ENCODE measurements around the gene C13orf42.

The C13orf42 gene

DNA sequence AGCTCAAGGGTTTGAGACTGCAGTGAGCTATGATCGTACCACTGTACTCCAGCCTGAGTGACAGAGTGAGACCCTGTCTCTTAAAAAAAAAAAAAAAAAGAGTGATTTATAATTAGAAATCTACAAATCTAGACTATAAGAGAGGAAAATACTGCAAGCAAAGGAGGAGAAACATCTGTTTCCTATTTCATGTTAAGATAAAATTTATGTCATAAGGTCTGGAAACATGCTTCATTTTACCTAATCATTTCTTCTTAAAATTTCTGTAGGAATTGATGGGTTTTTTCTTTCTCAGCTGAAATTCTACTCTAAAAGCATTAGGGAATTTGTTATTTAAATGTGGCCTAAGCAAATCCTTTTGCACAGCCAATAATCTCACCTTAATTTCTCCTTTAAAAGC, 53.2 kb downstream of the C13orf42 start:
- Histone ChIP-seq H3K4me3 (IDR thresholded peaks at IDR 0.05; ENCODE audit: insufficient read depth, low read depth, low read length) (no peak overlapping the region), H3K9ac (no peak overlapping the region), H3K36me3 (ENCODE audit: insufficient read depth) (no peaks in the 10 kb centered on the region), H3K79me2 (ENCODE audit: insufficient read depth, low read depth) (no peaks in the 10 kb centered on the region), H2AFZ (ENCODE audit: low read depth) (no peak overlapping the region), H3K4me1 (ENCODE audit: low read depth, poor library complexity, severe bottlenecking) (no peaks in the 10 kb centered on the region), H4K20me1 (ENCODE audit: insufficient read depth) (no peaks in the 10 kb centered on the region), H3K27ac (no peak overlapping the region), H3K4me2 (no peak overlapping the region), H3K27me3 (ENCODE audit: insufficient read depth, low read depth) (no peaks in the 10 kb centered on the region)
- TF ChIP-seq, protein P1, sequence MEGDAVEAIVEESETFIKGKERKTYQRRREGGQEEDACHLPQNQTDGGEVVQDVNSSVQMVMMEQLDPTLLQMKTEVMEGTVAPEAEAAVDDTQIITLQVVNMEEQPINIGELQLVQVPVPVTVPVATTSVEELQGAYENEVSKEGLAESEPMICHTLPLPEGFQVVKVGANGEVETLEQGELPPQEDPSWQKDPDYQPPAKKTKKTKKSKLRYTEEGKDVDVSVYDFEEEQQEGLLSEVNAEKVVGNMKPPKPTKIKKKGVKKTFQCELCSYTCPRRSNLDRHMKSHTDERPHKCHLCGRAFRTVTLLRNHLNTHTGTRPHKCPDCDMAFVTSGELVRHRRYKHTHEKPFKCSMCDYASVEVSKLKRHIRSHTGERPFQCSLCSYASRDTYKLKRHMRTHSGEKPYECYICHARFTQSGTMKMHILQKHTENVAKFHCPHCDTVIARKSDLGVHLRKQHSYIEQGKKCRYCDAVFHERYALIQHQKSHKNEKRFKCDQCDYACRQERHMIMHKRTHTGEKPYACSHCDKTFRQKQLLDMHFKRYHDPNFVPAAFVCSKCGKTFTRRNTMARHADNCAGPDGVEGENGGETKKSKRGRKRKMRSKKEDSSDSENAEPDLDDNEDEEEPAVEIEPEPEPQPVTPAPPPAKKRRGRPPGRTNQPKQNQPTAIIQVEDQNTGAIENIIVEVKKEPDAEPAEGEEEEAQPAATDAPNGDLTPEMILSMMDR (conservative IDR thresholded peaks at IDR 0.05; ENCODE audit: low read depth, low read length), result no peak

DNA sequence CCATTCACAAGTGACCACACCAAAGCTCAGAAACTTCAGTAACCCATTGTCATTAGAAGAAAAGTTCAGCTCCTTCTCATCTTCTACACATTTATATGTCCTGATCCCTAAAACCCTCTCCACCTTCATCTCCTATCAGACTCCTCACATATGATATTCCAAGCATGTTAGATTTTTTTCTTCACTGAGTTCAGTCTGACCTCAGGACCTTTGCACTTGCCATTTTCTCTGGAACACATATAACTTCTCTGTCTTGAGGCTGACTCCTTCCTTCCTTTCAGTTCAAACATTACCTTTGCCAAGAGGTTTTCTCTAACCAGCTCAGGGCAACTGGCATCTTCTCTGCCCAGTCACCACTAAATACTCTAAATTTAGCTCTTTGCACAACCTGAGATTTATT, 54.1 kb downstream of the C13orf42 start:
- no peaks in the 10 kb centered on the region for H3K79me2 ChIP-seq (ENCODE audit: insufficient read depth, low read depth)
- H3K27me3 ChIP-seq (ENCODE audit: insufficient read depth, low read depth), result no peaks in the 10 kb centered on the region
- no peak overlapping the region for H2AFZ ChIP-seq (ENCODE audit: low read depth)
- no peaks in the 10 kb centered on the region for H3K36me3 ChIP-seq (ENCODE audit: insufficient read depth)
- H3K27ac ChIP-seq, result no peak overlapping the region
- no peak overlapping the region for H3K4me3 ChIP-seq (IDR thresholded peaks at IDR 0.05; ENCODE audit: insufficient read depth, low read depth, low read length)
- no peaks in the 10 kb centered on the region for H3K4me1 ChIP-seq (ENCODE audit: low read depth, poor library complexity, severe bottlenecking)
- TF ChIP-seq, protein P1 (conservative IDR thresholded peaks at IDR 0.05; ENCODE audit: low read depth, low read length), result no peak
- H3K4me2 ChIP-seq, result no peak overlapping the region
- H3K9ac ChIP-seq, result no peak overlapping the region
- H4K20me1 ChIP-seq (ENCODE audit: insufficient read depth), result no peaks in the 10 kb centered on the region

DNA sequence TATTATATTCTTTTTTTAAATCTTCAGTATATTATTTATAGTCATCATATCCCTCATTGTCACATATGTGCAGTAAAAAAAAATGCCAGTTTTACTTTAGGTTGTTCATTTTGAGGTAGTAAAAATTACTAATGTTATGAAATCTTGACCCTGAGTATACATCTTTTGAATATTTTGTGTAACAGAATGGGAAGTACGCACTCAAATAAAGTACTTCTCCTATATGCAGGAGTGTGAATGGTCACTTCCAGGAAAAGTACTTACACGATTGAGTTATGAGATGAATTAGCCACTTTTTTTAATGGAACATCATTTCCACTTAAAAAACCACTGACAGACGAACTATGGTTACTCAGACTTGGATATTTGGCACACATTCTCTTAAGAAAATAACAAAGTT, 58.5 kb downstream of the C13orf42 start:
- no peaks in the 10 kb centered on the region for H3K27me3 ChIP-seq (ENCODE audit: insufficient read depth, low read depth)
- no peak overlapping the region for H3K4me3 ChIP-seq (IDR thresholded peaks at IDR 0.05; ENCODE audit: insufficient read depth, low read depth, low read length)
- H3K4me1 ChIP-seq (ENCODE audit: low read depth, poor library complexity, severe bottlenecking), result no peaks in the 10 kb centered on the region
- H4K20me1 ChIP-seq (ENCODE audit: insufficient read depth), result no peaks in the 10 kb centered on the region
- no peaks in the 10 kb centered on the region for H3K36me3 ChIP-seq (ENCODE audit: insufficient read depth)
- no peaks in the 10 kb centered on the region for H3K79me2 ChIP-seq (ENCODE audit: insufficient read depth, low read depth)
- TF ChIP-seq, protein P1 (conservative IDR thresholded peaks at IDR 0.05; ENCODE audit: low read depth, low read length), result no peak
- no peak overlapping the region for H3K4me2 ChIP-seq
- H3K27ac ChIP-seq, result no peak overlapping the region
- H3K9ac ChIP-seq, result no peak overlapping the region
- no peak overlapping the region for H2AFZ ChIP-seq (ENCODE audit: low read depth)

DNA sequence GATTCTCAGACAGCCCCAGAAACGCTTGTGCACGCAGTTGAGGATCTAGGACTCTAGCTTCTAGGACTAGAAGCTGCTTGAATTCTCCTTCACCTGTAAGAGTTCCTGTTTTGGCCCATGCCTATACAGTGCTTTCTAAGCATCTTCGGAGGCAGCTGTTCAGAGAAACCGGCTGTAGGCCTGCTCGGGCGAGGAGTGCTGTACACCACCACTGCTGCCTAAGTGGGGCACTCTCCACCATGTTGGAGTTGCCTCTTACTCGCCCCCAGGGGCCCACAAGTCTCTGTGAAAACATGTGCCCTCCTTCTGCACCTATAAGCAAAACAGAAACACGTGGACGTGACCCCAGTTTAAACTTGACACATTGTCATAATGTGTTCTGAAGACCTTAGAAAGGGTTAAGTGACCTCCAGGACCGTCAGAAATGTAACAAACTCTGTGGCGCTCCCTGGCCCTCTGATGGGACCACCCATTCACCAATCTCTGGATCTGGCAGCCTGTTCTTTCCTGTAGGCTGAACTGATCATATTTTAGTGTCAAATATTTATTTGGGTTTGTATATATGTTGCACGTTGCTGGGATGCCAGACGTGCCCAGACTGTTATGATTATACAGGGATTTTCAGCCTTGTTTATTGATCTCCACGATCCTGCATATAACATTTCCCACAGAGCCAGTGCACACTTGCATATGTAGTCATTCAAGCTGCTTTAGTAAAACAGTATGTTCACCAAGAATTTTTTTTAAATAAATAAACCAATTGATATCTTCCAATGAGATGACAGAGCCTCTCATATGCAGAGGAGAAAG, 60.8 kb downstream of the C13orf42 start:
- Histone ChIP-seq H3K27ac (no peak overlapping the region), H3K9ac (no peak overlapping the region), H3K4me1 (ENCODE audit: low read depth, poor library complexity, severe bottlenecking) (no peaks in the 10 kb centered on the region), H3K79me2 (ENCODE audit: insufficient read depth, low read depth) (no peaks in the 10 kb centered on the region), H3K36me3 (ENCODE audit: insufficient read depth) (no peaks in the 10 kb centered on the region), H4K20me1 (ENCODE audit: insufficient read depth) (no peaks in the 10 kb centered on the region), H3K4me2 (no peak overlapping the region), H3K27me3 (ENCODE audit: insufficient read depth, low read depth) (no peaks in the 10 kb centered on the region), H2AFZ (ENCODE audit: low read depth) (no peak overlapping the region), H3K4me3 (IDR thresholded peaks at IDR 0.05; ENCODE audit: insufficient read depth, low read depth, low read length) (no peak overlapping the region)
- TF ChIP-seq, protein P1 (conservative IDR thresholded peaks at IDR 0.05; ENCODE audit: low read depth, low read length), result no peak

Measured in KMS-11 (cell line).